Thymus (tissue), 11 donors: ENCODE results near the gene HRNR. TPM values are rescaled to one million over a fixed set of nuclear protein-coding genes. Genes with fewer than 3 reads are reported as not detected.
A peak's percentile ranks its signal among the peaks of the same experiment; 100 is the strongest.

ENCODE experiments used
- DNase-seq, 9 donors: peaks; one replicate each; pipeline ENCODE4 v3.0.0-alpha.2; 2013; ENCODE audit warnings: low spot score in 9 of 9, low read depth in 6 of 9, missing footprints in 1 of 9
- H3K27ac ChIP-seq, 2 donors: one replicate each; pipeline ENCODE4 v1.5.1; 2013; ENCODE audit warnings: control low read depth in 1 of 2, low read depth in 1 of 2, low read length in 1 of 2, mild to moderate bottlenecking in 1 of 2, moderate library complexity in 1 of 2
- H3K27me3 ChIP-seq, 2 donors: one replicate each; pipeline ENCODE4 v1.5.1; 2013; ENCODE audit warnings: low read length in 1 of 2; ENCODE audit not compliant: control insufficient read depth in 2 of 2, insufficient read depth in 1 of 2
- H3K36me3 ChIP-seq, 2 donors: one replicate each; pipeline ENCODE4 v1.5.1; 2013; ENCODE audit warnings: low read length in 1 of 2, mild to moderate bottlenecking in 1 of 2, moderate library complexity in 1 of 2; ENCODE audit not compliant: control insufficient read depth in 2 of 2, insufficient read depth in 2 of 2
- H3K4me1 ChIP-seq, 2 donors: one replicate each; pipeline ENCODE4 v1.5.1; 2013; ENCODE audit warnings: low read length in 2 of 2; ENCODE audit not compliant: control insufficient read depth in 2 of 2, insufficient read depth in 2 of 2
- H3K4me3 ChIP-seq, 2 donors: one replicate each; pipeline ENCODE4 v1.5.1; 2013; ENCODE audit warnings: low read length in 2 of 2, control low read depth in 1 of 2, mild to moderate bottlenecking in 1 of 2
- H3K9me3 ChIP-seq, 2 donors: one replicate each; pipeline ENCODE4 v1.5.1; 2013; ENCODE audit warnings: low read length in 1 of 2, mild to moderate bottlenecking in 1 of 2; ENCODE audit not compliant: control insufficient read depth in 2 of 2, insufficient read depth in 1 of 2
- WGBS: extraction: QIAGEN DNeasy Blood & Tissue Kit; methylation state at CpG from one replicate; pipeline ENCODE4 v1.1.7; 2013; 5-methylcytosine and 5-hydroxymethylcytosine counted together
- polyA plus RNA-seq: library from polyadenylated mRNA; stranded (reverse); fragments of 200-250 nt; gene quantifications from one replicate; pipeline ENCODE4 v1.2.3, GENCODE V29; 2013
- total RNA-seq: library from RNA; stranded (reverse); fragments of 120-200 nt; gene quantifications from one replicate; pipeline ENCODE4 v1.2.4, GENCODE V29; 2013
- donor health status: healthy.

The HRNR gene
- total and polyA plus RNA-seq, 2 donors: under 0.01 to 0.14 TPM

- no peak for DNase-seq
- H3K27ac ChIP-seq: no peak overlapping the region
- no peak overlapping the region for H3K4me3 ChIP-seq
- no peaks in the 10 kb centered on the region for H3K9me3 ChIP-seq
- H3K36me3 ChIP-seq: no peaks in the 10 kb centered on the region
- H3K27me3 ChIP-seq: no peaks in the 10 kb centered on the region
- H3K4me1 ChIP-seq: no peaks in the 10 kb centered on the region
- 82% methylated on average over 1 of the region's 1 CpG for WGBS
Observed at GRCh38 chr1:152179566-152179965, 44.4 kb downstream of the HRNR start.

DNA sequence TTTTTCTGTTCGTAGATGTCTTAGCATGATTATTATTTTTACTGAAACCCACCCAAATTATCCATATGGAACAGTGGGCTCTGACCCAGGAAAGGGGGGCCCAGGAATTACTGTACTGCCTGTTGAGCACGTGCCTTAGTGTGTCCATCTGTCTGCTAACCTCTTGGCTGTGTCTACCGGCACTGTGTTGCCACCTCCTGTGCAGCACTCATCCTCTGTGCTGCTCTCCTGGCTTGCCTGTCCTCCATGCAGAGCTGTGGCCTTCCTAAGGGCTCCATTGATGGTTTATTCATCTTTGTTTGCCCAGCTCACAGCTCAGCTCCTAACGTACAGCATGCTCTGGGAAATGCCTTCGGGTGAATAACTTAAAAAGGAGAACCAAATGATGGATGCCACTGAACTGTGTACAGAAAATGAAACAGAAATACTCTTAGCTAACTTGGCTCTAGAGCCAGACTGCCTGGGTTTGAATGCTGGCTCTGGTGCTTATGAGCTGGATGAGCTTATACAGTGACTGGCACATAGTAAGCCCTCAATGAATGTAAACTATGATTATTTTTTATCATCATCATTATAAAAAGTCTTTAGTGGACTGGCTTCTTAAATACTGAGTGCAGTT is 53.6 kb downstream of the HRNR start:
- no peak for DNase-seq
- Histone ChIP-seq H3K27me3 (no peaks in the 10 kb centered on the region), H3K27ac (no peak overlapping the region), H3K4me3 (no peak overlapping the region), H3K9me3 (no peaks in the 10 kb centered on the region), H3K36me3 (no peaks in the 10 kb centered on the region), H3K4me1 (no peaks in the 10 kb centered on the region)
- 84% methylated on average over 5 of the region's 5 CpGs for WGBS

DNA sequence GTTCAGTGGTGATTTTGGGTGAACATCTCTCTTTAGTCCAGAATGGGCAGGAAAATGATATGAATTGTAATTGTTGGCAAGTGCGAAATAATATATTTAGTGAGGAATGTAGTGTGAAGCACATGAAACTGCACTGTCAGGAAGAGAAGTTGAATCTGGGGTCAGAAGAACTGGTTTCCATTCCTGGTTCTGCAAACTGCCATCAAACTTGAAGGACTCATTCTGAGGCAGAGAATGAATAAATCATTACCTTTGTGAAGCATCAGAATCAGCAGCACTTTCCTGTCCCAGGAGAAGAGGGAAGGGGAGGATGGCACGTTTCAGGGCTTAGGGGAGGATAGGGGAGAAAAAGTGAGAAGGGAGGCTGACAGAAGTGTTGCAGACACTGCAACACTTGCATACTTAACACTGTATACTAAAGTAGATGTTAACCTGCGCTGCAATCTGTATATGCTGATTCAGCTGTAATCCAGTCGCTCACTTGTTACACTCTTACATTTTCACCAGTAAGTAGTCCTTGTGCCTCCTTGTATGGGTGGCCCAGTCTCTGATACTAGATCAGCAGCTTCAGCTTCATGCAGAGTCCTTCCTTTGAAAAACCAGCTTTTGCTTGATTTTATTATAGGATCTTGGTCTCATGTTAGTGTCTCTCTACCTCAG is 54.5 kb downstream of the HRNR start:
- no peaks in the 10 kb centered on the region for H3K36me3 ChIP-seq
- H3K4me1 ChIP-seq: no peaks in the 10 kb centered on the region
- no peak for DNase-seq
- no peak overlapping the region for H3K4me3 ChIP-seq
- no peak overlapping the region for H3K27ac ChIP-seq
- H3K9me3 ChIP-seq: no peaks in the 10 kb centered on the region
- 96% methylated on average over 4 of the region's 4 CpGs for WGBS
- H3K27me3 ChIP-seq: no peaks in the 10 kb centered on the region

DNA sequence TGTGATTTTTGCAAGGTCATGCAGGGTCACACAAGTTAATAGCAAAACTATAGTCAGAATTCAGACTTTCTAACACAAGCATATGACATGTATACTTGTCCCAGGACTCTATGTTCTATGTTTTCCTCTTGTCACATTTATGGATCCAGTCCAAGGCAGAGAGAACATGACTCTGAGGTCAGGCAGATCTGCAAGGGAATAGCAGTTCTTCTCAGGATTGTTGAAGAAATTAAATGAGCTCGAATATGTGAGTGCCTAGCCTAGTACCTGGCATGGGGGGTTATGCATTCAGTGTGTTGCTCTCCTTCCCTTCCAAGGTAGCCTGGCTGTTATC is 55.5 kb downstream of the HRNR start:
- H3K4me1 ChIP-seq: no peaks in the 10 kb centered on the region
- H3K36me3 ChIP-seq: no peaks in the 10 kb centered on the region
- H3K27ac ChIP-seq: no peak overlapping the region
- DNase-seq: no peak
- 84% methylated on average over 1 of the region's 1 CpG for WGBS
- no peaks in the 10 kb centered on the region for H3K9me3 ChIP-seq
- H3K27me3 ChIP-seq: no peaks in the 10 kb centered on the region
- H3K4me3 ChIP-seq: no peak overlapping the region

DNA sequence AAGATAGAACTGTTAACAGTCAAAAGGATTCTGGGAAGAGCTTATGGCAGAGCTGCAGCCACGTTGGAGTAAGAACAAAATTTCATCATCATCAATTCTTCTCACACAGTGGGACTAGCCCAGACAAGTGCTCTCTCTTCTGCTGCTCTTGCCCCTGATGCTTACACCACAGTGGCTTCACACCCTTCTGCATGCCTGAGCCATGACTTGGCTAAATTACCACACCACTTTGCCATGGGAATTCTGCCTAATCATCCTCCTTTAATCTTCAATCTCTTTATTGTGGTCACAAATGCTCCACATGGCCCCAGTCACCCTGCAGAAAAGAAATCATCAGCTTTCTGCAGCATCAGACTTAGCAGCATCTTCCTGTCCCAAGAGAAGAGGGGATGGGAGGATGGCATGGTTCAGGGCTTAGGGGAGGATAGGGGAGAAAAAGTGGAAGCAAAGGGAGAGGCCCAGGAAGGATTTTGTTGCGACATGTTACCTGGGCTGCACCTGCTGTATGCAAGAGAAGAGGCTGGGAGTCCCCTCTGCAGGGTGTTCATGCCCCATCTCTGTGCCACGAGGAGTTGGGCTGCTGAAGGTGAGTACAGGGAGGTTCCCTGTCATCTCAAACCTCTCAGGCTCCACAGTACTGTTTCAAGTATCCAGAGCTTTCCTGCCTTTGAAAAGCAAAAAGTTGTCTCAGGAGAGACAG is 56.0 kb downstream of the HRNR start:
- no peak overlapping the region for H3K4me3 ChIP-seq
- H3K27ac ChIP-seq: no peak overlapping the region
- WGBS: 42% methylated on average over 3 of the region's 3 CpGs
- H3K36me3 ChIP-seq: no peaks in the 10 kb centered on the region
- DNase-seq: peak in 1 of 9 donors; percentile 2
- H3K27me3 ChIP-seq: no peaks in the 10 kb centered on the region
- no peaks in the 10 kb centered on the region for H3K9me3 ChIP-seq
- no peaks in the 10 kb centered on the region for H3K4me1 ChIP-seq

DNA sequence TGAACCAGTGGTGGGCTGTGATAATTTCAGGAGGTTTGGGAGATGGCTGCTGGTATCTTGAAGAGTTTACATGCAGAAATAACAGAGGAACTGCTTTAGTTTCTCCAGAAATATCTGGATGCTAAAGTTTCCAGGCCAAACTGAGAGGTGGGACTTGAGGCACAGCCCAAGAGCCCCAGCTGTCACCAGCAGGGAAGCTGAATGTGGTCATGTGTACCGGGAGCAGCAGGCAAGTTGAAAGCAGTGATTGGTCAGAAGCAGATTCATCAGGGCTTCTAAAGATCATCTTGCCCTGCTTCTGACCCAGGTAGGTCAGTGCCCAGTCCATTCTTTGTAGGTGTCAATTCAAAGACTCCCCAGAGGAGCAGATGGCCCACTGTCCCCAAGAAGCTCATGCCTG is 57.0 kb downstream of the HRNR start:
- Histone ChIP-seq H3K4me3 (no peak overlapping the region), H3K4me1 (no peaks in the 10 kb centered on the region), H3K36me3 (no peaks in the 10 kb centered on the region), H3K27me3 (no peaks in the 10 kb centered on the region), H3K27ac (no peak overlapping the region), H3K9me3 (no peaks in the 10 kb centered on the region)
- WGBS: 54% methylated on average over 1 of the region's 1 CpG
- no peak for DNase-seq

GRCh38 chr1:152165286-152166077 is 58.5 kb downstream of the HRNR start:
- Histone ChIP-seq H3K4me3 (no peak overlapping the region), H3K27me3 (no peaks in the 10 kb centered on the region), H3K27ac (no peak overlapping the region), H3K36me3 (no peaks in the 10 kb centered on the region), H3K4me1 (no peaks in the 10 kb centered on the region), H3K9me3 (no peaks in the 10 kb centered on the region)
- WGBS: 96% methylated on average over 4 of the region's 4 CpGs
- DNase-seq: no peak

- WGBS: 82% methylated on average over 2 of the region's 2 CpGs
- Histone ChIP-seq H3K27me3 (no peaks in the 10 kb centered on the region), H3K27ac (no peak overlapping the region), H3K9me3 (no peaks in the 10 kb centered on the region), H3K4me1 (no peaks in the 10 kb centered on the region), H3K36me3 (no peaks in the 10 kb centered on the region), H3K4me3 (no peak overlapping the region)
- DNase-seq: no peak
Observed at GRCh38 chr1:152164517-152165136, 59.4 kb downstream of the HRNR start.
